NCI-H2196 treated with DMSO at 0.1 percent for 48 hours (cell line): ENCODE measurements around the gene ASB7.
"Not testable (repeated sequence)": the region's sequence is repeated elsewhere in the genome, so short reads cannot be mapped to it uniquely, and the experiment has no call there.

Experiments
- DNase-seq: peaks from one replicate; lab custom pipeline; 2025; ENCODE audit not compliant: unreplicated experiment; lab: John Stamatoyannopoulos, UW

Gene ASB7

GRCh38 chr15:100648951-100649350 is 46.6 kb downstream of the ASB7 start:
- DNase-seq, result no peak

GRCh38 chr15:100650685-100651084 is 48.3 kb downstream of the ASB7 start:
- DNase-seq, result no peak

- DNase-seq, result no peak
These were observed 48.9 kb downstream of the ASB7 start for GRCh38 chr15:100651253-100651652.

- DNase-seq, result no peak
These were observed 49.7 kb downstream of the ASB7 start for GRCh38 chr15:100652116-100652515.

- no peak for DNase-seq
These were observed 51.2 kb downstream of the ASB7 start for GRCh38 chr15:100653608-100654007.

GRCh38 chr15:100658895-100659294 is 56.5 kb downstream of the ASB7 start:
- DNase-seq, result no peak

- DNase-seq, result no peak
These were observed 58.8 kb downstream of the ASB7 start for GRCh38 chr15:100661156-100661555.

- DNase-seq, result no peak
These were observed 60.9 kb downstream of the ASB7 start for GRCh38 chr15:100663086-100663914.

GRCh38 chr15:100663915-100664281 is 61.5 kb downstream of the ASB7 start:
- no peak for DNase-seq

GRCh38 chr15:100665570-100665969 is 63.2 kb downstream of the ASB7 start:
- DNase-seq, result no peak

- no peak for DNase-seq
These were observed 65.3 kb downstream of the ASB7 start for GRCh38 chr15:100667405-100668347.

- no peak for DNase-seq
These were observed 66.0 kb downstream of the ASB7 start for GRCh38 chr15:100668348-100668745.

- DNase-seq, result no peak
These were observed 66.9 kb downstream of the ASB7 start for GRCh38 chr15:100669260-100669659.

GRCh38 chr15:100670505-100671021 is 68.2 kb downstream of the ASB7 start:
- DNase-seq, result no peak

- DNase-seq, result no peak
These were observed 68.8 kb downstream of the ASB7 start for GRCh38 chr15:100671124-100671680.

GRCh38 chr15:100671858-100672543 is 69.6 kb downstream of the ASB7 start:
- DNase-seq, result no peak

- no peak for DNase-seq
These were observed 70.6 kb downstream of the ASB7 start for GRCh38 chr15:100672959-100673358.

GRCh38 chr15:100679151-100679550 is 76.8 kb downstream of the ASB7 start:
- DNase-seq, result not testable (repeated sequence)

- no peak for DNase-seq
These were observed 78.3 kb downstream of the ASB7 start for GRCh38 chr15:100680726-100681125.

GRCh38 chr15:100681335-100681746 is 79.0 kb downstream of the ASB7 start:
- DNase-seq, result no peak

- no peak for DNase-seq
These were observed 80.1 kb downstream of the ASB7 start for GRCh38 chr15:100682468-100682867.
